Measurements from ENCODE around the gene FARS2.

DNA sequence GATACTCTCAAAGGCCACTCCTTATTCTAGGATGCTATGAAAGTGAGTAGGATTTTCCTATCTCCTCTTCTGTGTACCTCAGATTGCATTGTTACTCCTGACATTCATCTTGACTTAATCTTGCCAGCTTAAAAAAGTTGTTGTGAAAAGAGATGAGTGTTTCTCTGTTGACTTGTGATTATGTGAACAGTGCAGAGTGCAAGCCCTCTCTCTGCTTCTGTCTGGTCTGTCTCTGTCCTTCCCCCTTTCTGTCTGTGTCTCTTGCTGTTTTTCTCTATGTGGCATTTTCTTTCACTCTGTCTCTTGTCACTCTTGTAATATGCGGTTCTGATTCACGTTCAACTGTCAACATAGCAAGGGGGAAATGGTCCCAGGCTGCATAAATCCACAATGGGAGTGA lies 306.6 kb downstream of the FARS2 start:
- TF ChIP-seq POLR2AphosphoS5 (IDR thresholded peaks at IDR 0.05) (no peak), POLR2A (IDR thresholded peaks at IDR 0.05) (no peak)

Measured in spleen (tissue), 3 donors.